B cell (primary cell): Measurements from ENCODE around the gene GSDME. TPM values are rescaled to one million over a fixed set of nuclear protein-coding genes. Genes with fewer than 3 reads are reported as not detected.
A peak's percentile ranks its signal among the peaks of the same experiment; 100 is the strongest.

Source experiments
- ATAC-seq: fragments of 200-7000 bp; cut with Tn5 transposase; one replicate; pipeline ENCODE4 v1.10.0; 2021; ENCODE audit warnings: low read depth, mild to moderate bottlenecking, moderate number of reproducible peaks, moderate library complexity
- CTCF ChIA-PET: fragments of 350-600 bp; sonication (Branson Sonifier 250); formaldehyde crosslinking; loops from one replicate; lab custom pipeline; 2021; ENCODE audit warnings: antibody characterized with exemption, inconsistent platforms; lab: Charles Lee
- POLR2A ChIA-PET: fragments of 350-600 bp; sonication (Branson Sonifier 250); formaldehyde crosslinking; loops from one replicate; lab custom pipeline; 2021; ENCODE audit warnings: antibody characterized with exemption; lab: Charles Lee
- DNase-seq: peaks from one replicate; pipeline ENCODE4 v3.0.0; 2013
- H2AFZ ChIP-seq: 2 replicates; pipeline ENCODE4 v1.6.1; 2012; ENCODE audit warnings: mild to moderate bottlenecking, low read depth, low read length; ENCODE audit not compliant: insufficient read depth, poor library complexity, severe bottlenecking
- H3K27ac ChIP-seq, 2 donors: 1 replicate in 1 of 2; 2 replicates in 1 of 2; pipeline ENCODE4 v1.5.1; 2012 to 2013; ENCODE audit warnings: low read length in 2 of 2, mild to moderate bottlenecking in 2 of 2, moderate library complexity in 1 of 2
- H3K27me3 ChIP-seq, 4 experiments: fragments of 200-600 bp in 1 of 4; sonication (generic) in 1 of 4; replicated peaks in 1 of 4; 1 replicate in 2 of 4; 2 replicates in 2 of 4; pipeline versions ENCODE4 v1.6.1 to v1.7.0; 2013 to 2016; ENCODE audit warnings: low read length in 3 of 4, mild to moderate bottlenecking in 2 of 4, mixed read lengths in 1 of 4, moderate library complexity in 1 of 4; ENCODE audit not compliant: insufficient read depth in 4 of 4, control insufficient read depth in 3 of 4; ENCODE audit errors: control extremely low read depth in 1 of 4
- H3K36me3 ChIP-seq, 2 experiments: replicated peaks in 1 of 2; 1 replicate in 1 of 2; 2 replicates in 1 of 2; pipeline versions ENCODE4 v1.6.1 to v1.7.1; 2013; ENCODE audit warnings: low read length in 1 of 2; ENCODE audit not compliant: insufficient read depth in 2 of 2, control insufficient read depth in 1 of 2; ENCODE audit errors: control extremely low read depth in 1 of 2, extremely low read depth in 1 of 2
- H3K4me1 ChIP-seq, 2 donors: fragments of 200-600 bp in 1 of 2; sonication (generic) in 1 of 2; 1 replicate in 1 of 2; 2 replicates in 1 of 2; pipeline versions ENCODE4 v1.5.1 to v1.6.1; 2013 to 2017; ENCODE audit warnings: low read length in 2 of 2; ENCODE audit not compliant: control insufficient read depth in 2 of 2, insufficient read depth in 2 of 2
- H3K4me2 ChIP-seq: replicated peaks from 2 replicates; pipeline ENCODE3; 2012; ENCODE audit warnings: mild to moderate bottlenecking, low read depth, low read length; ENCODE audit not compliant: poor library complexity, severe bottlenecking
- H3K4me3 ChIP-seq, 5 experiments: fragments of 200-600 bp in 1 of 5; sonication (generic) in 1 of 5; 1 replicate in 3 of 5; 2 replicates in 2 of 5; pipeline versions ENCODE4 v1.5.1 to v1.7.0; 2011 to 2016; ENCODE audit warnings: low read length in 4 of 5, mild to moderate bottlenecking in 4 of 5, low read depth in 2 of 5, control low read depth in 1 of 5, moderate library complexity in 1 of 5; ENCODE audit not compliant: insufficient read depth in 1 of 5; ENCODE audit errors: control extremely low read depth in 1 of 5, extremely low read depth in 1 of 5
- H3K79me2 ChIP-seq: fragments of 200-600 bp; sonication (generic); one replicate; pipeline ENCODE4 v1.6.0; 2016; ENCODE audit warnings: low read length; ENCODE audit not compliant: control insufficient read depth, insufficient read depth
- H3K9ac ChIP-seq: fragments of 200-600 bp; sonication (generic); 2 replicates; pipeline ENCODE4 v1.6.1; 2017; ENCODE audit warnings: mild to moderate bottlenecking, low read length, moderate library complexity
- H3K9me3 ChIP-seq, 3 donors: one replicate each; pipeline versions ENCODE4 v1.6.1 to v1.7.1; 2013; ENCODE audit warnings: low read length in 2 of 3; ENCODE audit not compliant: control insufficient read depth in 2 of 3, insufficient read depth in 1 of 3; ENCODE audit errors: control extremely low read depth in 1 of 3
- H4K20me1 ChIP-seq: 2 replicates; pipeline ENCODE4 v1.6.0; 2012; ENCODE audit warnings: mild to moderate bottlenecking, low read length; ENCODE audit not compliant: insufficient read depth, control insufficient read depth, poor library complexity, severe bottlenecking
- H3K27ac Mint-ChIP-seq: one replicate; pipeline ENCODE4 v1.8.0; 2021; ENCODE audit warnings: mixed read lengths
- H3K27me3 Mint-ChIP-seq: one replicate; pipeline ENCODE4 v1.8.0; 2021; ENCODE audit warnings: mixed read lengths
- H3K4me1 Mint-ChIP-seq: one replicate; pipeline ENCODE4 v1.8.0; 2021; ENCODE audit warnings: mixed read lengths
- H3K4me3 Mint-ChIP-seq: one replicate; pipeline ENCODE4 v1.8.0; 2021; ENCODE audit warnings: mixed read lengths
- H3K9me3 Mint-ChIP-seq: one replicate; pipeline ENCODE4 v1.8.0; 2022; ENCODE audit warnings: mixed read lengths; ENCODE audit not compliant: insufficient read depth
- CTCF ChIP-seq: fragments of 200-600 bp; IDR thresholded peaks from one replicate; pipeline ENCODE4 v1.8.0; 2022; ENCODE audit warnings: antibody characterized with exemption, mild to moderate bottlenecking
- EZH2 ChIP-seq: IDR thresholded peaks from 2 replicates; pipeline ENCODE4 v1.6.1; 2012; ENCODE audit warnings: borderline replicate concordance, low read depth, mild to moderate bottlenecking, moderate library complexity, low read length; ENCODE audit not compliant: insufficient read depth, poor library complexity, severe bottlenecking
- WGBS: methylation state at CpG from one replicate; pipeline ENCODE4 v1.1.5; 2013; ENCODE audit warnings: missing lambda C conversion rate; ENCODE audit not compliant: insufficient coverage; 5-methylcytosine and 5-hydroxymethylcytosine counted together
- intact Hi-C: fragments of 100-400 bp; cut with micrococcal nuclease; formaldehyde crosslinking; loops from one replicate; pipeline ENCODE4 v1.10.0; 2022
- polyA plus RNA-seq: library from polyadenylated mRNA; depleted of rRNA; stranded (reverse); fragments of >200 nt; gene quantifications from 2 replicates; pipeline ENCODE4 v1.2.3, GENCODE V29; 2012
- total RNA-seq, 2 donors: library from RNA; stranded (reverse); fragments of 120-200 nt in 1 of 2; gene quantifications; 1 replicate in 1 of 2; 2 replicates in 1 of 2; pipeline versions ENCODE4 v1.2.3 to v1.2.4, GENCODE V29; 2013 to 2022

Gene GSDME
- total and polyA plus RNA-seq, 2 donors (not counting 1 experiment from before 2014, with no cell fraction given), result 7.0 to 11.9 TPM

GRCh38 chr7:24722386-24723177, 34.7 kb downstream of the GSDME start:
- ATAC-seq (no peak), DNase-seq (no peak)
- Histone ChIP-seq H3K4me3 (no peak overlapping the region), H2AFZ (no peak overlapping the region), H3K36me3 (no peaks in the 10 kb centered on the region), H3K27me3 (no peaks in the 10 kb centered on the region), H3K79me2 (no peaks in the 10 kb centered on the region), H3K27ac (no peak overlapping the region), H4K20me1 (no peaks in the 10 kb centered on the region), H3K9me3 (peaks cover 0 to 19% (median 0%) of the 10 kb centered on the region in 3 donors), H3K4me1 (peaks cover 36 to 51% of the 10 kb centered on the region in 2 donors), H3K4me2 (no peak overlapping the region), H3K9ac (no peak overlapping the region)
- H3K4me3 Mint-ChIP-seq, result no peak overlapping the region
- WGBS, result 97% methylated on average over 19 of the region's 19 CpGs
- peaks cover 78% of the 10 kb centered on the region for H3K4me1 Mint-ChIP-seq
- peaks cover 3% of the 10 kb centered on the region for H3K9me3 Mint-ChIP-seq
- no peak for TF ChIP-seq EZH2
- no peak for TF ChIP-seq CTCF
- intact Hi-C loops, result loop anchor here (10.0 kb wide), 1 partner anchor 372 kb away; no protein-coding TSS in a partner anchor
- peak overlapping the region; percentile 44 for H3K27ac Mint-ChIP-seq
- ChIA-PET CTCF (interaction anchor here (0.7 to 1.5 kb wide), 4 partner anchors 34 to 1108 kb away, joined by 3 to 4 read pairs (median 3); partner anchors contain the start of gene GSDME), POLR2A (no interaction called here)
- no peaks in the 10 kb centered on the region for H3K27me3 Mint-ChIP-seq

GRCh38 chr7:24721481-24722001, 35.7 kb downstream of the GSDME start:
- Histone ChIP-seq H3K4me2 (no peak overlapping the region), H3K9ac (no peak overlapping the region), H3K36me3 (no peaks in the 10 kb centered on the region), H3K27ac (no peak overlapping the region), H3K79me2 (no peaks in the 10 kb centered on the region), H3K9me3 (peaks cover 0 to 19% (median 0%) of the 10 kb centered on the region in 3 donors), H2AFZ (no peak overlapping the region), H3K4me3 (no peak overlapping the region), H3K4me1 (peaks cover 38 to 57% of the 10 kb centered on the region in 2 donors), H3K27me3 (no peaks in the 10 kb centered on the region), H4K20me1 (no peaks in the 10 kb centered on the region)
- DNase-seq (peak; percentile 26), ATAC-seq (no peak)
- no peaks in the 10 kb centered on the region for H3K27me3 Mint-ChIP-seq
- ChIA-PET POLR2A (no interaction called here), CTCF (interaction anchor here (1.0 to 1.5 kb wide), 2 partner anchors 35 to 40 kb away, joined by 3 read pairs; partner anchors contain the start of gene GSDME)
- WGBS, result 81% methylated on average over 10 of the region's 10 CpGs
- H3K27ac Mint-ChIP-seq, result no peak overlapping the region
- H3K9me3 Mint-ChIP-seq, result peaks cover 3% of the 10 kb centered on the region
- TF ChIP-seq EZH2 (no peak), CTCF (no peak)
- intact Hi-C loops, result loop anchor here (10.0 kb wide), 1 partner anchor 373 kb away; no protein-coding TSS in a partner anchor
- no peak overlapping the region for H3K4me3 Mint-ChIP-seq
- H3K4me1 Mint-ChIP-seq, result peaks cover 79% of the 10 kb centered on the region
